ENCODE results near the gene USP5.

GRCh38 chr12:6820166-6820565 is 31.8 kb upstream of the USP5 start:
- TF ChIP-seq CTCF (IDR thresholded peaks at IDR 0.05) (no peak), POLR2A (IDR thresholded peaks at IDR 0.05) (no peak)

Measured in heart left ventricle (tissue), 13 donors.